Measurements from ENCODE around the gene FUT7.

- TF ChIP-seq POLR2A (IDR thresholded peaks at IDR 0.05), result no peak
- TF ChIP-seq CTCF (IDR thresholded peaks at IDR 0.05), result no peak
Measured at GRCh38 chr9:137007816-137008270, 24.0 kb downstream of the FUT7 start.
